ENCODE data around the gene PRKAR1B. TPM values are rescaled to one million over a fixed set of nuclear protein-coding genes. Genes with fewer than 3 reads are reported as not detected.

Gene PRKAR1B
- polyA plus RNA-seq, 1 of the 3 experiments (the other 2 are of a cell fraction): 63.7 TPM

DNA sequence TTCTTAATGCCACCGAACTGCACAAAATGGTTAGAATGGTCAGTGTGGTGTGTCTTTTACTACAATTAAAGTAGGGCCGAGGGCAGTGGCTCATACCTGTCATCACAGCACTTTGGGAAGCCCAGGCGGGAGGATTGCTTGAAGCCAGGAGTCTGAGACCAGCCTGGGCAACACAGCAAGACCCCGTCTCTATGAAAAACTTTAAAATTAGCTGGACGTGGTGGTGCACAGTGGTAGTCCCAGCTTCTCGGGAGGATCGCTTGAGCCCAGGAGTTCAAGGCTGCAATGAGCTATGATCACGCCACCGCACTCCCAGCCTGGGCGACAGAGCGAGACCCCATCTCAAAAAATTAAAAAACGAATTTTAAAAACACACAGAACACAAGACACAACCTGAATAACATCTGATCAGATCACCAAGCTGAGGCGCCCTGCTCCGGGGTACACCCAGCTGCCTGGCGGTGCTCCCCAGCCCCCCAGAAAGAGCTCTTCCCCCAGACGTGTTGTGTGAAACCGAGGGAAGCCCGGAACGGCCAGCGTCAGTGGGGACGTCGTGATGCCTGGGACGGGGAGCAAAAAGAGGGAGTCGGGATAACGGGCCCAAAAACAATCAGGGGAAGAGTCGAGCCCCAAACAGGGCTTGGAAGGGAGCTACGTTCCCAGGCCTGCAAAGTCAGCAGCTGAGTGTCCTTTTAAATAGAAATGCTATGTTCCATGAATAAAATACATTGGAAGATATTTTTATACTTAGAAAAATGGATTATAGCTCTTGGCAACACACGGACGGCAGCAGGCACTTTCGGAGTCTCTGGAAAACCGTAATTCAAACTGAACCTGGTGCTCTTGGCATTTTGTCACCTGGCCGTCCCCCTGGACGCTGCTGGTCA, 126.7 kb downstream of the PRKAR1B start:
- Histone ChIP-seq H3K4me3 (ENCODE audit: low read depth in 2 of 2, low read length in 1 of 2) (no peak overlapping the region), H4K20me1 (ENCODE audit: insufficient read depth) (no peaks in the 10 kb centered on the region), H3K9me3 (no peaks in the 10 kb centered on the region), H3K27ac (ENCODE audit: low read depth in 2 of 2, low read length in 1 of 2) (no peak overlapping the region), H3K4me1 (ENCODE audit: control insufficient read depth in 1 of 2, insufficient read depth in 2 of 2, low read depth in 1 of 2, low read length in 1 of 2) (peaks cover 0 to 23% of the 10 kb centered on the region in 2 experiments; a peak in 3 of 4 replicates), H2AFZ (ENCODE audit: low read depth) (no peak overlapping the region), H3K4me2 (no peak overlapping the region), H3K27me3 (ENCODE audit: insufficient read depth) (no peaks in the 10 kb centered on the region), H3K36me3 (replicated peaks in 1 of 2; ENCODE audit: control insufficient read depth in 1 of 2, insufficient read depth in 2 of 2, low read length in 1 of 2) (peaks cover 4 to 8% of the 10 kb centered on the region in 2 experiments), H3K9ac (no peak overlapping the region), H3K9me2 (no peaks in the 10 kb centered on the region), H3F3A (replicated peaks; ENCODE audit: insufficient read depth) (peaks cover 6% of the 10 kb centered on the region), H3K79me2 (ENCODE audit: insufficient read depth) (no peaks in the 10 kb centered on the region)
- WGBS (ENCODE audit: low lambda C conversion rate): 93% methylated on average over 33 of the region's 33 CpGs
- TF ChIP-seq, protein P1, sequence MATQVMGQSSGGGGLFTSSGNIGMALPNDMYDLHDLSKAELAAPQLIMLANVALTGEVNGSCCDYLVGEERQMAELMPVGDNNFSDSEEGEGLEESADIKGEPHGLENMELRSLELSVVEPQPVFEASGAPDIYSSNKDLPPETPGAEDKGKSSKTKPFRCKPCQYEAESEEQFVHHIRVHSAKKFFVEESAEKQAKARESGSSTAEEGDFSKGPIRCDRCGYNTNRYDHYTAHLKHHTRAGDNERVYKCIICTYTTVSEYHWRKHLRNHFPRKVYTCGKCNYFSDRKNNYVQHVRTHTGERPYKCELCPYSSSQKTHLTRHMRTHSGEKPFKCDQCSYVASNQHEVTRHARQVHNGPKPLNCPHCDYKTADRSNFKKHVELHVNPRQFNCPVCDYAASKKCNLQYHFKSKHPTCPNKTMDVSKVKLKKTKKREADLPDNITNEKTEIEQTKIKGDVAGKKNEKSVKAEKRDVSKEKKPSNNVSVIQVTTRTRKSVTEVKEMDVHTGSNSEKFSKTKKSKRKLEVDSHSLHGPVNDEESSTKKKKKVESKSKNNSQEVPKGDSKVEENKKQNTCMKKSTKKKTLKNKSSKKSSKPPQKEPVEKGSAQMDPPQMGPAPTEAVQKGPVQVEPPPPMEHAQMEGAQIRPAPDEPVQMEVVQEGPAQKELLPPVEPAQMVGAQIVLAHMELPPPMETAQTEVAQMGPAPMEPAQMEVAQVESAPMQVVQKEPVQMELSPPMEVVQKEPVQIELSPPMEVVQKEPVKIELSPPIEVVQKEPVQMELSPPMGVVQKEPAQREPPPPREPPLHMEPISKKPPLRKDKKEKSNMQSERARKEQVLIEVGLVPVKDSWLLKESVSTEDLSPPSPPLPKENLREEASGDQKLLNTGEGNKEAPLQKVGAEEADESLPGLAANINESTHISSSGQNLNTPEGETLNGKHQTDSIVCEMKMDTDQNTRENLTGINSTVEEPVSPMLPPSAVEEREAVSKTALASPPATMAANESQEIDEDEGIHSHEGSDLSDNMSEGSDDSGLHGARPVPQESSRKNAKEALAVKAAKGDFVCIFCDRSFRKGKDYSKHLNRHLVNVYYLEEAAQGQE (IDR thresholded peaks at IDR 0.05; ENCODE audit: low read depth, low read length): no peak
- TF ChIP-seq GABPA (IDR thresholded peaks at IDR 0.05; ENCODE audit: low read depth) (no peak), POLR2AphosphoS5 (IDR thresholded peaks at IDR 0.05; ENCODE audit: low read depth, low read length) (no peak), TEAD4 (IDR thresholded peaks at IDR 0.05; ENCODE audit: borderline replicate concordance, insufficient read depth) (no peak), RAD21 (IDR thresholded peaks at IDR 0.05; ENCODE audit: low read length) (no peak), TCF12 (IDR thresholded peaks at IDR 0.05) (no peak), FOXM1 (IDR thresholded peaks at IDR 0.05; ENCODE audit: low read depth) (no peak), SMC3 (IDR thresholded peaks at IDR 0.05; ENCODE audit: low read depth, low read length) (no peak), YY1 (IDR thresholded peaks at IDR 0.05; ENCODE audit: low read depth) (no peak), RFX5 (IDR thresholded peaks at IDR 0.05; ENCODE audit: low read length) (no peak), EZH2phosphoT487 (IDR thresholded peaks at IDR 0.05; ENCODE audit: borderline replicate concordance, low read depth) (no peak), GATA2 (CRISPR knock-in tag; IDR thresholded peaks at IDR 0.05) (no peak)
- TF ChIP-seq, protein P2, sequence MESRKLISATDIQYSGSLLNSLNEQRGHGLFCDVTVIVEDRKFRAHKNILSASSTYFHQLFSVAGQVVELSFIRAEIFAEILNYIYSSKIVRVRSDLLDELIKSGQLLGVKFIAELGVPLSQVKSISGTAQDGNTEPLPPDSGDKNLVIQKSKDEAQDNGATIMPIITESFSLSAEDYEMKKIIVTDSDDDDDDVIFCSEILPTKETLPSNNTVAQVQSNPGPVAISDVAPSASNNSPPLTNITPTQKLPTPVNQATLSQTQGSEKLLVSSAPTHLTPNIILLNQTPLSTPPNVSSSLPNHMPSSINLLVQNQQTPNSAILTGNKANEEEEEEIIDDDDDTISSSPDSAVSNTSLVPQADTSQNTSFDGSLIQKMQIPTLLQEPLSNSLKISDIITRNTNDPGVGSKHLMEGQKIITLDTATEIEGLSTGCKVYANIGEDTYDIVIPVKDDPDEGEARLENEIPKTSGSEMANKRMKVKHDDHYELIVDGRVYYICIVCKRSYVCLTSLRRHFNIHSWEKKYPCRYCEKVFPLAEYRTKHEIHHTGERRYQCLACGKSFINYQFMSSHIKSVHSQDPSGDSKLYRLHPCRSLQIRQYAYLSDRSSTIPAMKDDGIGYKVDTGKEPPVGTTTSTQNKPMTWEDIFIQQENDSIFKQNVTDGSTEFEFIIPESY (IDR thresholded peaks at IDR 0.05; ENCODE audit: borderline replicate concordance, low read depth): no peak
- TF ChIP-seq, protein P3, sequence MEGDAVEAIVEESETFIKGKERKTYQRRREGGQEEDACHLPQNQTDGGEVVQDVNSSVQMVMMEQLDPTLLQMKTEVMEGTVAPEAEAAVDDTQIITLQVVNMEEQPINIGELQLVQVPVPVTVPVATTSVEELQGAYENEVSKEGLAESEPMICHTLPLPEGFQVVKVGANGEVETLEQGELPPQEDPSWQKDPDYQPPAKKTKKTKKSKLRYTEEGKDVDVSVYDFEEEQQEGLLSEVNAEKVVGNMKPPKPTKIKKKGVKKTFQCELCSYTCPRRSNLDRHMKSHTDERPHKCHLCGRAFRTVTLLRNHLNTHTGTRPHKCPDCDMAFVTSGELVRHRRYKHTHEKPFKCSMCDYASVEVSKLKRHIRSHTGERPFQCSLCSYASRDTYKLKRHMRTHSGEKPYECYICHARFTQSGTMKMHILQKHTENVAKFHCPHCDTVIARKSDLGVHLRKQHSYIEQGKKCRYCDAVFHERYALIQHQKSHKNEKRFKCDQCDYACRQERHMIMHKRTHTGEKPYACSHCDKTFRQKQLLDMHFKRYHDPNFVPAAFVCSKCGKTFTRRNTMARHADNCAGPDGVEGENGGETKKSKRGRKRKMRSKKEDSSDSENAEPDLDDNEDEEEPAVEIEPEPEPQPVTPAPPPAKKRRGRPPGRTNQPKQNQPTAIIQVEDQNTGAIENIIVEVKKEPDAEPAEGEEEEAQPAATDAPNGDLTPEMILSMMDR (IDR thresholded peaks at IDR 0.05): no peak
- TF ChIP-seq, protein P4, sequence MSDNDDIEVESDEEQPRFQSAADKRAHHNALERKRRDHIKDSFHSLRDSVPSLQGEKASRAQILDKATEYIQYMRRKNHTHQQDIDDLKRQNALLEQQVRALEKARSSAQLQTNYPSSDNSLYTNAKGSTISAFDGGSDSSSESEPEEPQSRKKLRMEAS (IDR thresholded peaks at IDR 0.05; ENCODE audit: low read depth): no peak
- TF ChIP-seq, protein P5, sequence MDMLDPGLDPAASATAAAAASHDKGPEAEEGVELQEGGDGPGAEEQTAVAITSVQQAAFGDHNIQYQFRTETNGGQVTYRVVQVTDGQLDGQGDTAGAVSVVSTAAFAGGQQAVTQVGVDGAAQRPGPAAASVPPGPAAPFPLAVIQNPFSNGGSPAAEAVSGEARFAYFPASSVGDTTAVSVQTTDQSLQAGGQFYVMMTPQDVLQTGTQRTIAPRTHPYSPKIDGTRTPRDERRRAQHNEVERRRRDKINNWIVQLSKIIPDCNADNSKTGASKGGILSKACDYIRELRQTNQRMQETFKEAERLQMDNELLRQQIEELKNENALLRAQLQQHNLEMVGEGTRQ (IDR thresholded peaks at IDR 0.05; ENCODE audit: borderline replicate concordance, low read depth, low read length): no peak
- ChIA-PET POLR2A (no interaction called here), CTCF (interaction anchor here (0.7 to 1.1 kb wide), 2 partner anchors 12 to 26 kb away, joined by 3 to 4 read pairs; no protein-coding TSS in a partner anchor)
- DNase-seq: no peak
